ENCODE results near the gene UBTF. TPM values are rescaled to one million over a fixed set of nuclear protein-coding genes. Genes with fewer than 3 reads are reported as not detected.

Gene UBTF
- total RNA-seq, 1 experiment from 2014 or later, result 75.9 TPM

GRCh38 chr17:44253006-44253405 is 33.5 kb upstream of the UBTF start:
- ChIA-PET CTCF (no interaction called here), POLR2A (no interaction called here)
- TF ChIP-seq CDX4 (CRISPR knock-in tag; IDR thresholded peaks at IDR 0.05; ENCODE audit: borderline replicate concordance), result no peak
- no peak for TF ChIP-seq SMAD4 (CRISPR knock-in tag; IDR thresholded peaks at IDR 0.05)
- no peak for TF ChIP-seq TCF7 (CRISPR knock-in tag; IDR thresholded peaks at IDR 0.05; ENCODE audit: low read depth)
- no peak for TF ChIP-seq FOXP1 (CRISPR knock-in tag; IDR thresholded peaks at IDR 0.05; ENCODE audit: borderline replicate concordance)
- no peak for TF ChIP-seq ESRRA (CRISPR knock-in tag; IDR thresholded peaks at IDR 0.05; ENCODE audit: borderline replicate concordance)
- TF ChIP-seq NR2C2 (CRISPR knock-in tag; IDR thresholded peaks at IDR 0.05), result no peak
- TF ChIP-seq ZNF671 (CRISPR knock-in tag; IDR thresholded peaks at IDR 0.05), result no peak
- TF ChIP-seq TEAD4 (CRISPR knock-in tag; IDR thresholded peaks at IDR 0.05), result no peak
- TF ChIP-seq FOXK1 (CRISPR knock-in tag; IDR thresholded peaks at IDR 0.05), result no peak
- no peak for TF ChIP-seq ATF2 (CRISPR knock-in tag; IDR thresholded peaks at IDR 0.05; ENCODE audit: borderline replicate concordance, low read depth)
- TF ChIP-seq ZSCAN18 (CRISPR knock-in tag; IDR thresholded peaks at IDR 0.05), result no peak
- no peak for TF ChIP-seq MXD4 (CRISPR knock-in tag; IDR thresholded peaks at IDR 0.05; ENCODE audit: borderline replicate concordance)
- ATAC-seq, result no peak
- H3K36me3 Mint-ChIP-seq, result no peaks in the 10 kb centered on the region
- H3K4me3 Mint-ChIP-seq, result no peak overlapping the region
- no peak overlapping the region for H3K27ac Mint-ChIP-seq
- no peak for DNase-seq (ENCODE audit: low spot score)
- no peaks in the 10 kb centered on the region for H3K9me3 Mint-ChIP-seq
- H3K27me3 Mint-ChIP-seq (ENCODE audit: low read depth), result no peaks in the 10 kb centered on the region; the same call in 1 of the 2 replicates
- H3K4me1 Mint-ChIP-seq, result no peaks in the 10 kb centered on the region

- ChIA-PET CTCF (interaction anchor here (1.0 to 1.2 kb wide), 4 partner anchors 10 to 80 kb away, joined by 3 to 4 read pairs (median 3); no protein-coding TSS in a partner anchor), POLR2A (no interaction called here)
- no peaks in the 10 kb centered on the region for H3K27me3 Mint-ChIP-seq (ENCODE audit: low read depth)
- H3K4me1 Mint-ChIP-seq, result peaks cover 15% of the 10 kb centered on the region
- DNase-seq (ENCODE audit: low spot score) (no peak), ATAC-seq (no peak)
- 0 out of 2 replicates have a peak overlapping the region, but pooled peaks have one; percentile 38 for H3K27ac Mint-ChIP-seq
- no peaks in the 10 kb centered on the region for H3K36me3 Mint-ChIP-seq
- H3K4me3 Mint-ChIP-seq, result no peak overlapping the region
- H3K9me3 Mint-ChIP-seq, result no peaks in the 10 kb centered on the region
- TF ChIP-seq PREB (CRISPR knock-in tag; IDR thresholded peaks at IDR 0.05; ENCODE audit: borderline replicate concordance) (no peak), MXD4 (CRISPR knock-in tag; IDR thresholded peaks at IDR 0.05; ENCODE audit: borderline replicate concordance) (no peak), NR3C1 (CRISPR knock-in tag; conservative IDR thresholded peaks at IDR 0.05; ENCODE audit: low read depth) (no peak), CTCF (IDR thresholded peaks at IDR 0.05) (no peak), MLX (CRISPR knock-in tag; IDR thresholded peaks at IDR 0.05) (no peak), AR (CRISPR knock-in tag; IDR thresholded peaks at IDR 0.05) (no peak), FOXP4 (CRISPR knock-in tag; IDR thresholded peaks at IDR 0.05) (no peak), ZBTB21 (CRISPR knock-in tag; IDR thresholded peaks at IDR 0.05; ENCODE audit: borderline replicate concordance) (no peak), ZNF232 (CRISPR knock-in tag; IDR thresholded peaks at IDR 0.05) (no peak), USF2 (CRISPR knock-in tag; IDR thresholded peaks at IDR 0.05) (no peak)
Measured at GRCh38 chr17:44251062-44251461, 31.6 kb upstream of the UBTF start.
